IMR-90 (cell line): ENCODE data around the gene COX17. TPM values are rescaled to one million over a fixed set of nuclear protein-coding genes. Genes with fewer than 3 reads are reported as not detected.

Experiments
- ATAC-seq: fragments of 200-7000 bp; cut with Tn5 transposase; 2 replicates; pipeline ENCODE4 v1.9.1; 2020; ENCODE audit warnings: low read depth, mild to moderate bottlenecking, moderate library complexity
- BruUV-seq: library from RNA; stranded (reverse); fragments of 400-500 nt; replicated peaks from 2 replicates; lab custom pipeline; 2021; lab: Mats Ljungman, UMichigan
- CTCF ChIA-PET: fragments of 300-600 bp; formaldehyde crosslinking; extraction: SDS; loops from one replicate; lab custom pipeline; 2021; ENCODE audit warnings: antibody characterized with exemption; lab: Yijun Ruan, JAX
- POLR2A ChIA-PET: fragments of 300-600 bp; sonication (Branson Sonifier 250); formaldehyde crosslinking; loops from one replicate; lab custom pipeline; 2022; ENCODE audit warnings: antibody characterized with exemption; ENCODE audit not compliant: unreplicated experiment; lab: Charles Lee
- DNase-seq: peaks from one replicate; pipeline ENCODE4 v3.0.0; 2013
- H2AFZ ChIP-seq: replicated peaks from 2 replicates; pipeline ENCODE3; 2013; ENCODE audit warnings: low read length, mild to moderate bottlenecking; ENCODE audit not compliant: poor library complexity
- H2AK5ac ChIP-seq: 2 replicates; pipeline ENCODE4 v1.6.1; 2013; ENCODE audit warnings: low read depth, low read length, inconsistent platforms
- H2AK9ac ChIP-seq: replicated peaks from 2 replicates; pipeline ENCODE3; 2013; ENCODE audit warnings: mild to moderate bottlenecking, low read depth, low read length, moderate library complexity; ENCODE audit not compliant: poor library complexity
- H2BK120ac ChIP-seq: 2 replicates; pipeline ENCODE4 v1.6.1; 2013; ENCODE audit warnings: low read depth, low read length, inconsistent platforms
- H2BK15ac ChIP-seq: 3 replicates; pipeline ENCODE4 v1.6.1; 2013; ENCODE audit warnings: low read depth, low read length, inconsistent platforms
- H2BK20ac ChIP-seq: 2 replicates; pipeline ENCODE4 v1.6.1; 2013; ENCODE audit warnings: low read depth, mild to moderate bottlenecking, inconsistent platforms, low read length, moderate library complexity
- H2BK5ac ChIP-seq: 2 replicates; pipeline ENCODE4 v1.6.1; 2013; ENCODE audit warnings: mild to moderate bottlenecking, low read depth, low read length, inconsistent platforms; ENCODE audit not compliant: poor library complexity, severe bottlenecking
- H3K14ac ChIP-seq: replicated peaks from 2 replicates; pipeline ENCODE4 v1.6.1; 2013; ENCODE audit warnings: low read depth, low read length, inconsistent platforms
- H3K18ac ChIP-seq: 2 replicates; pipeline ENCODE4 v1.6.1; 2013; ENCODE audit warnings: low read depth, low read length, control low read depth
- H3K23ac ChIP-seq: 2 replicates; pipeline ENCODE4 v1.6.1; 2013; ENCODE audit warnings: low read depth, low read length, inconsistent platforms
- H3K27ac ChIP-seq: 2 replicates; pipeline ENCODE4 v1.5.1; 2013; ENCODE audit warnings: mild to moderate bottlenecking, control low read depth, low read length; ENCODE audit not compliant: insufficient read depth
- H3K27me3 ChIP-seq: 2 replicates; pipeline ENCODE4 v1.6.1; 2013; ENCODE audit warnings: low read length; ENCODE audit not compliant: control insufficient read depth, insufficient read depth
- H3K36me3 ChIP-seq: 2 replicates; pipeline ENCODE4 v1.6.1; 2013; ENCODE audit warnings: low read length, mixed read lengths; ENCODE audit not compliant: control insufficient read depth, insufficient read depth
- H3K4ac ChIP-seq: 2 replicates; pipeline ENCODE4 v1.6.1; 2013; ENCODE audit warnings: low read depth, low read length, inconsistent platforms
- H3K4me1 ChIP-seq: 2 replicates; pipeline ENCODE4 v1.6.1; 2013; ENCODE audit warnings: low read length, mixed read lengths; ENCODE audit not compliant: control insufficient read depth, insufficient read depth
- H3K4me2 ChIP-seq: 2 replicates; pipeline ENCODE4 v1.6.1; 2013; ENCODE audit warnings: low read depth, mild to moderate bottlenecking, control low read depth, low read length, moderate library complexity
- H3K4me3 ChIP-seq: 2 replicates; pipeline ENCODE4 v1.5.1; 2013; ENCODE audit warnings: low read depth, mild to moderate bottlenecking, control low read depth, low read length, moderate library complexity; ENCODE audit not compliant: insufficient read depth
- H3K56ac ChIP-seq: 2 replicates; pipeline ENCODE4 v1.6.1; 2013; ENCODE audit warnings: low read length, inconsistent platforms; ENCODE audit not compliant: insufficient read depth; ENCODE audit errors: extremely low read depth
- H3K79me1 ChIP-seq, 2 experiments: 2 replicates each; pipeline ENCODE4 v1.6.1; 2013; ENCODE audit warnings: low read length in 2 of 2, inconsistent platforms in 1 of 2, low read depth in 1 of 2
- H3K9ac ChIP-seq: 2 replicates; pipeline ENCODE4 v1.6.1; 2013; ENCODE audit warnings: low read depth, low read length, control low read depth
- H3K9me1 ChIP-seq: 2 replicates; pipeline ENCODE4 v1.6.1; 2013; ENCODE audit warnings: low read length, inconsistent platforms; ENCODE audit not compliant: insufficient read depth
- H3K9me3 ChIP-seq: 2 replicates; pipeline ENCODE4 v1.6.1; 2013; ENCODE audit warnings: low read length; ENCODE audit not compliant: control insufficient read depth, insufficient read depth
- H4K20me1 ChIP-seq: 2 replicates; pipeline ENCODE4 v1.6.1; 2013; ENCODE audit warnings: low read length, inconsistent platforms; ENCODE audit not compliant: insufficient read depth
- H4K5ac ChIP-seq: 2 replicates; pipeline ENCODE4 v1.6.1; 2013; ENCODE audit warnings: mild to moderate bottlenecking, low read depth, low read length, control low read depth
- H4K8ac ChIP-seq, 2 experiments: 2 replicates each; pipeline ENCODE4 v1.6.1; 2013; ENCODE audit warnings: low read depth in 2 of 2, low read length in 2 of 2, control low read depth in 1 of 2, inconsistent platforms in 1 of 2
- H4K91ac ChIP-seq: 2 replicates; pipeline ENCODE4 v1.6.1; 2013; ENCODE audit warnings: low read depth, low read length, inconsistent platforms; ENCODE audit not compliant: insufficient read depth
- CTCF ChIP-seq: conservative IDR thresholded peaks from 2 replicates; pipeline ENCODE4 v1.5.1; 2012; ENCODE audit warnings: mild to moderate bottlenecking, low read depth, low read length, improper control_type of control experiment
- FOS ChIP-seq: fragments of 150-350 bp; IDR thresholded peaks from 2 replicates; pipeline ENCODE4 v1.6.1; 2016; ENCODE audit warnings: low read depth, low read length
- MAZ ChIP-seq: IDR thresholded peaks from 2 replicates; pipeline ENCODE4 v1.6.1; 2012; ENCODE audit warnings: low read depth, mild to moderate bottlenecking, low read length, improper control_type of control experiment, moderate library complexity, borderline replicate concordance
- POLR2A ChIP-seq: IDR thresholded peaks from 2 replicates; pipeline ENCODE4 v1.6.1; 2012; ENCODE audit warnings: mild to moderate bottlenecking, low read depth, low read length
- RAD21 ChIP-seq: IDR thresholded peaks from 2 replicates; pipeline ENCODE4 v1.6.1; 2012; ENCODE audit warnings: low read length, improper control_type of control experiment
- SMC3 ChIP-seq: fragments of 150-350 bp; IDR thresholded peaks from 2 replicates; pipeline ENCODE4 v1.6.1; 2016; ENCODE audit warnings: low read depth, mild to moderate bottlenecking, antibody characterized with exemption, low read length, moderate library complexity
- WGBS, 2 experiments: methylation state at CpG; one replicate each; pipeline versions ENCODE4 v1.1.5 to v1.1.7; 2013; ENCODE audit warnings: missing lambda C conversion rate in 2 of 2; ENCODE audit not compliant: insufficient read length in 1 of 2; ENCODE audit errors: extremely low coverage in 2 of 2; 5-methylcytosine and 5-hydroxymethylcytosine counted together
- dilution Hi-C: fragments of 300-500 bp; cut with HindIII; formaldehyde crosslinking; loops from one replicate; pipeline ENCODE4 v1.14.3; 2018; ENCODE audit warnings: low sequenced_read_pairs; ENCODE audit not compliant: unreplicated experiment
- in situ Hi-C: fragments of 300-500 bp; cut with MboI; formaldehyde crosslinking; loops from 3 replicates; pipeline ENCODE4 v1.14.3; 2019; ENCODE audit warnings: low sequenced_read_pairs, inconsistent platforms, mixed read lengths
- intact Hi-C: fragments of 100-400 bp; cut with micrococcal nuclease; formaldehyde crosslinking; loops from 2 replicates; pipeline ENCODE4 v1.10.0; 2022
- polyA plus RNA-seq, 3 experiments: library from polyadenylated mRNA; depleted of rRNA; stranded (reverse); fragments of >200 nt; gene quantifications; 2 replicates each; pipeline ENCODE4 v1.2.3, GENCODE V29; 2012; ENCODE audit warnings: low replicate concordance in 1 of 3
- total RNA-seq: library from RNA; depleted of rRNA; stranded (reverse); fragments of >200 nt; gene quantifications from 2 replicates; pipeline ENCODE4 v1.2.3, GENCODE V29; 2012

COX17 gene
- total and polyA plus RNA-seq, 2 of the 4 experiments (the other 2 are of a cell fraction), result 2.0 to 24.5 TPM

GRCh38 chr3:119676771-119677640 is at the start of gene COX17 (continued):
- TF ChIP-seq RAD21 (no peak), SMC3 (no peak)

- ChIA-PET POLR2A (no interaction called here), CTCF (no interaction called here)
- no peak overlapping the region for H4K5ac ChIP-seq
- in situ Hi-C loops, result no loop called here
- no peaks in the 10 kb centered on the region for H4K20me1 ChIP-seq
- no peak overlapping the region for H2BK20ac ChIP-seq
- H3K79me1 ChIP-seq, result no peaks in the 10 kb centered on the region
- dilution Hi-C loops, result no loop called here
- peaks cover 10% of the 10 kb centered on the region for H3K27me3 ChIP-seq
- no peak overlapping the region for H2AK9ac ChIP-seq
- H3K18ac ChIP-seq, result no peak overlapping the region
- no peaks in the 10 kb centered on the region for H3K36me3 ChIP-seq
- H2BK15ac ChIP-seq, result no peak overlapping the region
- no peak overlapping the region for H2BK120ac ChIP-seq
- H3K9me1 ChIP-seq, result no peaks in the 10 kb centered on the region
- no peak overlapping the region for H4K91ac ChIP-seq
- H4K8ac ChIP-seq, result no peak overlapping the region
- H3K56ac ChIP-seq, result no peak overlapping the region
- no peaks in the 10 kb centered on the region for H3K9me3 ChIP-seq
- WGBS, 2 experiments, result no CpG with 5 or more reads among the region's 2 CpGs
- H3K4me2 ChIP-seq, result no peak overlapping the region
- no peak overlapping the region for H3K4me3 ChIP-seq
- H2AFZ ChIP-seq, result no peak overlapping the region
- no peak for ATAC-seq
- H3K23ac ChIP-seq, result no peak overlapping the region
- no peak for DNase-seq
- no peak overlapping the region for H3K14ac ChIP-seq
- TF ChIP-seq CTCF, result no peak
- TF ChIP-seq MAZ, result no peak
- TF ChIP-seq POLR2A, result no peak
- no peak for TF ChIP-seq FOS
- no peak overlapping the region for H3K4ac ChIP-seq
- no TSS peak for BruUV-seq
- H3K27ac ChIP-seq, result no peak overlapping the region
- intact Hi-C loops, result no loop called here
- H2AK5ac ChIP-seq, result no peak overlapping the region
- H3K4me1 ChIP-seq, result no peaks in the 10 kb centered on the region
- no peak overlapping the region for H2BK5ac ChIP-seq
- H3K9ac ChIP-seq, result no peak overlapping the region
Observed at GRCh38 chr3:119726909-119727308, 49.7 kb upstream of the COX17 start.
